Left hindlimb (tissue), 1 donor: ENCODE measurements around the gene ERN1.

Experiments used
- DNase-seq: peaks from one replicate; pipeline ENCODE4 v3.0.0-alpha.2; 2018

The ERN1 gene

GRCh38 chr17:64056269-64057005 is 73.5 kb downstream of the ERN1 start:
- DNase-seq: no peak

DNA sequence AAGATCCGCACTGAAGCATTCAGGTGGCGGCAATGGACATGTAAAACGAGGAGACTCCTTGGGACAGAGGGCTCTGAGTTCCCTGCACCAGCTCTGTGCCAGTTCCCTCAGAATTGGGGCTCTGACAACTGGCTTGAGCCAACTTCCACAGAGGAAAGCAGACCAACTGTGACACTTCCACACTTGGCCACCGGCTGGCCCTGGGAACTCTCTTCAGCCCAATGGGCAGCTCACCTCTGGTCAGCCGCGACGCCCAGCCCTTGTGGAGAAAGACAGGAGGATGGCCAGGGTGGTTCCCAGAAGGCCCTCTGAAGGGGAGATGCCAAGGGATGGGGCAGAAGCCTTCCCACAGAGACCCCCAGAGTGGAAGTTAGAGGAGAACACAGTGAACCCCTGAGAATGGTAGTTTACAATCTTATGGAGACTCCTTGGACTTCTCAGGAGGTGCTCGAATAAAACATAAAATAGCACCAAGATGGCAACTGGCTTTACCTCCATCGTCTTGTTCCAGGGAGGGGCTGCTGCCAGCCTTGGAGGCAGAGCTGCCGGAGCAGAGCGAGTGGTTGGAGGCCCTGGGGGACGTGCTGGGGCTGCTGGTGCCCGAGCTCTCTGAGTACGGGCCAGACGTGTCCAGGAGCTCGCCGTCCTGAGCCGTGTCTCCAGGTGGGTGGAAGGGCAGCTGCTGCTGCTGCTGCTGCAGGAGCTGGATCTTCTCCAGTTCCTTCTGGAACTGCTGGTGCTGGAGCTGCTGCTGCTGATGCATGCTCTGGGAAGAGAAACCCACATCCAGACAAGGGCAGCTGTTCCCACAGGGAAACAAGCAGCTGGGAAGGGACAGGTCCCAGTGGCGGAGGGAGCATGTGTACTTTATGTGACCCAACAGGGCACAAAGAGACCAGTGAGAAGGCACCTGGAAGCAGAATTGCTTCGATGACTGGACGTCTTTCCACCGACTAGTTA is 74.5 kb downstream of the ERN1 start:
- DNase-seq: no peak

DNA sequence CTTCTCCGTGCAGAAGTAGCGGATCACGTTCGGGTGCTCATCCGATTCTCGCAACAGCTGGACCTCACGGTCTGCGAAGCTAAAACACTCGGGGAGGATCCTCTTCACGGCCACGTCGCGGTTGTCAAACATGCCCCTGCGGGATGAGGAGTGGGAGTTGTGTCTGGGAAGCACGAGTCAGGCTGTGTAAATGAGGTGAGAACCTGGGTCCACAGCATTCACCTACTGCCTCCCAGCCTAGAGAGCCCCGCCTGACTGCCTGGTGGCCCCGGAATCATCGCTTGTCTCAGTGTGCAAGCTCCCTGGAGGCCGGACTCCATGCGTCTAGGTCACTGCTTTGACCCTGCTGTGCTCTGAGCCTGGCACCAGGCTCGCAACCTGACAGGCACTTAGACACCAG is 75.6 kb downstream of the ERN1 start:
- DNase-seq: no peak

DNA sequence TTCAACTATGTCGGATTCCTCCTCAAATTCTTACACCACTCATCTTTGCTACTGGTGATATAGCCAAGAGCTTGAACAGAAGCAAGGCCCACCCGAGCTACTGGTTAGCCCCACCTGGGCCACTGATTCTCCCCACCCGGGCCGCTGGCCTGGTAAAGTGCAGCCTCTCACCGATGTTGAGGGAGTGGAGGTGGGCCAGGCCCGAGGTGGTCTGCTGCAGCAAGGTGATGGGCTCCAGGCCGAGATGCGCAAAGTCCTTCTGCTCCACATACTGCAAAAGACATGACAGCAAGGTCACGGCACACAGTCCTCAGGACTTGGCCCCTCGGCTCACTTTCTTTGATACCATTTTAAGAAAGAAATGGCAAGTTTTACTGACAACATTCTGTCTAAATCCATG is 76.8 kb downstream of the ERN1 start:
- DNase-seq: no peak

GRCh38 chr17:64051153-64051552 is 78.8 kb downstream of the ERN1 start:
- no peak for DNase-seq

GRCh38 chr17:64048805-64049204 is 81.1 kb downstream of the ERN1 start:
- no peak for DNase-seq

- DNase-seq: no peak
Observed at GRCh38 chr17:64045176-64045575, 84.8 kb downstream of the ERN1 start.

- no peak for DNase-seq
Observed at GRCh38 chr17:64042700-64043485, 87.1 kb downstream of the ERN1 start.

- DNase-seq: no peak
Observed at GRCh38 chr17:64041912-64042311, 88.0 kb downstream of the ERN1 start.

GRCh38 chr17:64040206-64040605 is 89.7 kb downstream of the ERN1 start:
- DNase-seq: no peak

GRCh38 chr17:64039106-64039400 is 90.9 kb downstream of the ERN1 start:
- no peak for DNase-seq

DNA sequence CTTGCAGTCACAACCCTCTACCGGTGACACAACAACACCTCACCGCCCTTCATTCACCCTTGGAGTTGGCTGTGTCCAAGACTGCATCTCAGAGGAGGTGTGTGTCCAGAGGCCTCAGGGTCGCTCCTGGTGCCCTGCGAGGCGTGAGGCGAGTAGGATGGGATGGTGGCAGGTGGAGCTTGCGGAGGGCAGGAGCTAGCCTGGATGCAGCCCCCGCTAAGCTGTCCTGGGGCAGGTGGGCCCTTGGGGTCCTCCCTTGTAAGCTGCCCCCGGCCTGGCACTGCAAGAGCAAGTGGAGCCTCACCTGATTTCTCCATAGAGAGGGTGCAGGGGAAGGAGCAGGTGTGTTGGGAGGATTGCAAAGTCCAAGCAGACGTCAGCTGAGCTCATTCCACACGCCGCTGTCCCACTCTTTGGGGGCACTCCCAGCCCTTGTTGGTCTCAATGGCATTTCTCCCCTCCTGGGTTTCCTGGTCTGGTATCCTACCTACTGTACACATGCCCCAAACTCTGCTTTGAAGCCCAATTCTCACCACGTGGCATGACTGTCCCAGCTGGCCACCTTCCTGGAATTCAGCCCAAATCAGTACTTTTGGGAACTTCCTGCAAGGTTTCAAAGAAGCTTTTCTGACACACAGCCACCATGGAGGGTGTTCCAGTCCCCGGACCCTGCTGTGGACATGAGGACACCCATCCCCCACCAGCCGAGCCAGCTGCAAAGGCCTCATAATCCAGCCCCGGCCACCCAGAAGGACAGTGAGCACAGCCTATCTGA is 91.4 kb downstream of the ERN1 start:
- DNase-seq: no peak

DNA sequence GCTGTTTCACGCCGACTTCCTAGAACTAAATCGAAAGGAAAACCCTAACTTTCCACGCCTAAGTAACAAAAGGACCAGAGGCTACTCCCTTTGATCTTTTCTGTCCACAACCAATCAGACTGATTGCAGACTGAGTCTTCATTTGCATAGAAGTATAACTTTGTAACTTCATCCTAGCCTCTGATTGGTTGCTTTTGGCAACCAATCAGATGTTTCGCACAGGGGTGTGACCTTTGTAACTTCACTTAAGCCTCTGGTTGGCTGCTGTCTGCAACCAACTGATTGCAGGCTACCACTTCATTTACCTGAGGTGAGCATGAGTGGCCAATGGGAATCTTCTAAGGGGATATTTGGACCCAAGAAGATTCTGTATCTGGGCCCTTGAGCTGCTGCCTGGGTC is 92.1 kb downstream of the ERN1 start:
- DNase-seq: no peak

- no peak for DNase-seq
Observed at GRCh38 chr17:64037180-64037579, 92.8 kb downstream of the ERN1 start.

- DNase-seq: no peak
Observed at GRCh38 chr17:64036198-64036922, 93.6 kb downstream of the ERN1 start.

- no peak for DNase-seq
Observed at GRCh38 chr17:64032081-64032480, 97.9 kb downstream of the ERN1 start.

GRCh38 chr17:64028874-64029464 is 101.0 kb downstream of the ERN1 start:
- peak; percentile 55 for DNase-seq

GRCh38 chr17:64025732-64026294 is 104.1 kb downstream of the ERN1 start:
- peak; percentile 69 for DNase-seq

DNA sequence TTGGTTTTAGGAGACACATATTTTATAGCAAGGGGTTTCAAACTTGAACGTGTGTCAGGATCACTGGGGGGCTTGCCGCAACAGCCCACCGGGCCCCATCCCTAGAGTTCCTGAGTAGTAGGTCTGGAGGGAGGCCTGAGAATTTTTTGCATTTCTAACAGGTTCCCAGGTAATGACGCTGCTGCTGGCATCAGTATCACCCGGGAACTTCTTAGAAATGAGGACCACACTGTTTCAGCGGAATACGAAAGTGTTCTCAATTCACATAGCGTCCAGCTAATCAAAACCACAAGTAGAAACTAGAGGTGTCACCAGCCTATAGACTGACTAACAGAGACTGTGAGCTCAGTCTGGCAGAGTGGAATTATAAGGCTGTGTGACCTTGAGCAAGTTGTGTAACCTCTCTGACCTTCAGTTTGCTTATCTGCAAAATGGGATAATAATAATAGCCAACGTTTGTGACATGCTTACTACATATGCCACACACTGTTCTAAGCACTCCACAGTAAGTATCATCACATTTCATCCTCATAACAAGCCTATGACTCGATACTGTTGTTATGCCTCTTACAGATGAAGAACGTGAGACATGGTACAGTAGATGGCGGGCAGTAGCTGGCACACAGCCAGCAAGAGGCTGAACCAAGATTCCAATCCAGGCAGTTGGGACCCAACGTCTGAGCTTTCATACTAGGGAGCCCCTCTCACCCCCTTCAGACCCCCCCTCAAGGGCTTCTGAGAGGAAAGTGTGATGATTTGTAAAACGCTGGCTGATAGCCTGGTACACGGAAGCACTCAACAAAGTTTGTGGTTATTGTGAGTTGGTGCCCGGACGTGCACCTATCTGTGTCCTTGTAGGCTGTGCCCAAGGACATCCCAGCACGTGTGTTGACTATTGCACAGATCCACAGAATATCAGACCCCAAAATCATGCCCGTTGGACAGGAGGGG is 104.9 kb downstream of the ERN1 start:
- no peak for DNase-seq

- no peak for DNase-seq
Observed at GRCh38 chr17:64024215-64024654, 105.7 kb downstream of the ERN1 start.
